ENCODE results near the gene TECPR2.
A peak's percentile ranks its signal among the peaks of the same experiment; 100 is the strongest.

DNA sequence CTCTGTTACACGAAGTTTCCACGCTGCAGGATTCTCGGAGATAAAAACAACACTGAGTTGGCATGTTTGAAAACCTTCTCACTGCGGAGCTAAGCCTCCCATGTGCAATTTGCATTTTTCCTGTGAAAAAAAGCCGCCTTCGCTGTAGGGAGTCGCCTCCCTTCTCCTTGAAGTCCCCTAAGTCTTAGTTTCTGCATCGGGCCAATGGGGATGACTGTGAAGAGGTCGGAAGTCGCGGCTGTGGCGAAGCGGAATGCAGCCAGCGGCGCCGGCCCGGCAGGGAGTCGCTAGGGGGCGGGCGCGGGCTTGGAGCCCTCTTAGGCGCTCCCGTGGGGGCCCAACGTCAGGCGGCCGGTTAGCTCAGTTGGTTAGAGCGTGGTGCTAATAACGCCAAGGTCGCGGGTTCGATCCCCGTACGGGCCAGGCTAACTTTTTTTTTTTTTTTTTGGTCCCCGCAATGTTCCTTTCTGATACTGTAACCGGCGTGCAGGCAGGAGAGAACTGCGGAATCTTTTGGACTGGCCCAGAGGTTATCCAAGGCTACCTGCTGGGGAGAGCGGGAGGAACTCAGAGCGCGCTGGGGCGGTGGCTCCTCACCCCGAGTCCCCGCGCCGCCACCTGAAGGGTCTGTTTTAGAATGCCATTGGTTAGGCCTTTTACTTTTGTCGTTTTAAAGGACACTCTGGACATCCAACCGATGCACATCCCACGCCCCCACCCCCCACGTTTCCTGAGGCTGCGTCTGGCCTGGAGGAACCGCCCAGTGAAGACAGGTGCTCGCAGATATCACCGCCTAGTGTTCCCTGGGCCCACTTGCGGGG lies 45.8 kb upstream of the TECPR2 start:
- TF ChIP-seq POLR2AphosphoS5 (IDR thresholded peaks at IDR 0.05) (peak; percentile 54 to 69), POLR2A (IDR thresholded peaks at IDR 0.05) (no peak)
- TF ChIP-seq, protein P1, sequence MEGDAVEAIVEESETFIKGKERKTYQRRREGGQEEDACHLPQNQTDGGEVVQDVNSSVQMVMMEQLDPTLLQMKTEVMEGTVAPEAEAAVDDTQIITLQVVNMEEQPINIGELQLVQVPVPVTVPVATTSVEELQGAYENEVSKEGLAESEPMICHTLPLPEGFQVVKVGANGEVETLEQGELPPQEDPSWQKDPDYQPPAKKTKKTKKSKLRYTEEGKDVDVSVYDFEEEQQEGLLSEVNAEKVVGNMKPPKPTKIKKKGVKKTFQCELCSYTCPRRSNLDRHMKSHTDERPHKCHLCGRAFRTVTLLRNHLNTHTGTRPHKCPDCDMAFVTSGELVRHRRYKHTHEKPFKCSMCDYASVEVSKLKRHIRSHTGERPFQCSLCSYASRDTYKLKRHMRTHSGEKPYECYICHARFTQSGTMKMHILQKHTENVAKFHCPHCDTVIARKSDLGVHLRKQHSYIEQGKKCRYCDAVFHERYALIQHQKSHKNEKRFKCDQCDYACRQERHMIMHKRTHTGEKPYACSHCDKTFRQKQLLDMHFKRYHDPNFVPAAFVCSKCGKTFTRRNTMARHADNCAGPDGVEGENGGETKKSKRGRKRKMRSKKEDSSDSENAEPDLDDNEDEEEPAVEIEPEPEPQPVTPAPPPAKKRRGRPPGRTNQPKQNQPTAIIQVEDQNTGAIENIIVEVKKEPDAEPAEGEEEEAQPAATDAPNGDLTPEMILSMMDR (IDR thresholded peaks at IDR 0.05): peak; percentile 54 to 94 (median 88)
